Lung (tissue), 12 donors: ENCODE results near the gene LMBR1. TPM values are rescaled to one million over a fixed set of nuclear protein-coding genes. Genes with fewer than 3 reads are reported as not detected.
"Not testable (repeated sequence)": the region's sequence is repeated elsewhere in the genome, so short reads cannot be mapped to it uniquely, and the experiment has no call there.

Experiments
- ATAC-seq: fragments of 200-7000 bp; cut with Tn5 transposase; one replicate; pipeline ENCODE4 v1.9.1; 2020; ENCODE audit warnings: moderate number of reproducible peaks; ENCODE audit not compliant: insufficient read depth, low FRiP score
- DNase-seq, 3 donors: peaks; one replicate each; pipeline ENCODE4 v3.0.0-alpha.2; 2013 to 2017
- H3K27ac ChIP-seq, 2 donors: one replicate each; pipeline ENCODE4 v1.5.1; 2013; ENCODE audit warnings: mild to moderate bottlenecking in 2 of 2, moderate library complexity in 2 of 2, control low read depth in 1 of 2, inconsistent platforms in 1 of 2, low read depth in 1 of 2, low read length in 1 of 2
- H3K27me3 ChIP-seq, 3 donors: one replicate each; pipeline ENCODE4 v1.5.1; 2013; ENCODE audit warnings: low read length in 2 of 3; ENCODE audit not compliant: control insufficient read depth in 3 of 3, insufficient read depth in 3 of 3
- H3K36me3 ChIP-seq, 4 donors: one replicate each; pipeline ENCODE4 v1.5.1; 2013; ENCODE audit warnings: low read length in 4 of 4, mild to moderate bottlenecking in 1 of 4, moderate library complexity in 1 of 4; ENCODE audit not compliant: control insufficient read depth in 4 of 4, insufficient read depth in 4 of 4
- H3K4me1 ChIP-seq, 5 donors: one replicate each; pipeline ENCODE4 v1.5.1; 2013; ENCODE audit warnings: low read length in 5 of 5, mild to moderate bottlenecking in 2 of 5, moderate library complexity in 1 of 5; ENCODE audit not compliant: control insufficient read depth in 5 of 5, insufficient read depth in 5 of 5
- H3K4me3 ChIP-seq: one replicate; pipeline ENCODE4 v1.5.1; 2013; ENCODE audit warnings: mild to moderate bottlenecking, control low read depth, moderate library complexity
- H3K9ac ChIP-seq, 2 donors: one replicate each; pipeline ENCODE4 v1.5.1; 2013; ENCODE audit warnings: low read length in 2 of 2, control low read depth in 1 of 2; ENCODE audit not compliant: insufficient read depth in 1 of 2
- H3K9me3 ChIP-seq, 4 donors: one replicate each; pipeline ENCODE4 v1.5.1; 2013; ENCODE audit warnings: low read length in 3 of 4, mild to moderate bottlenecking in 1 of 4, moderate library complexity in 1 of 4; ENCODE audit not compliant: control insufficient read depth in 4 of 4, insufficient read depth in 3 of 4
- CTCF ChIP-seq: IDR thresholded peaks from 2 replicates; pipeline ENCODE4 v1.5.1; 2012; ENCODE audit warnings: mild to moderate bottlenecking; ENCODE audit errors: control extremely low read depth, extremely low read depth
- WGBS, 2 donors: extraction: QIAGEN DNeasy Blood & Tissue Kit; methylation state at CpG; one replicate each; pipeline ENCODE4 v1.1.7; 2013; 5-methylcytosine and 5-hydroxymethylcytosine counted together
- polyA plus RNA-seq, 2 donors: library from polyadenylated mRNA; stranded (reverse); fragments of 200-250 nt; gene quantifications; one replicate each; pipeline ENCODE4 v1.2.1, GENCODE V29; 2013
- total RNA-seq, 2 donors: library from RNA; depleted of rRNA in 1 of 2; stranded (reverse); fragments of >200 nt in 1 of 2; gene quantifications; one replicate each; pipeline ENCODE4 v1.2.1, GENCODE V29; 2014 to 2021
- donor health status: control.
- donor health status: control.
- donor health status: Bipolar disorder and iron deficiency.
- donor health status: healthy.
- donor health status: DM: yes; HTN: yes; CAD: no.

LMBR1 gene
- total and polyA plus RNA-seq, 4 donors = 9.7 to 119 (median 45.0) TPM

- Histone ChIP-seq H3K4me3 (no peak overlapping the region), H3K27me3 (no peaks in the 10 kb centered on the region), H3K9me3 (peaks cover 0 to 13% (median 5%) of the 10 kb centered on the region in 4 donors), H3K36me3 (peaks cover 0 to 5% (median 1%) of the 10 kb centered on the region in 4 donors), H3K9ac (no peak overlapping the region), H3K27ac (no peak overlapping the region), H3K4me1 (peaks cover 0 to 1% (median 0%) of the 10 kb centered on the region in 5 donors)
- no peak for TF ChIP-seq CTCF
- DNase-seq (no peak), ATAC-seq (no peak)
- WGBS, 2 donors = 92 to 98% methylated on average over 2 of the region's 2 CpGs
These were observed 31.8 kb downstream of the LMBR1 start for GRCh38 chr7:156861212-156861611.

- peaks cover 0 to 13% (median 5%) of the 10 kb centered on the region in 4 donors for H3K9me3 ChIP-seq
- not testable (repeated sequence) for H3K27me3 ChIP-seq, DNase-seq, H3K36me3 ChIP-seq, H3K4me3 ChIP-seq, H3K27ac ChIP-seq, H3K9ac ChIP-seq, ATAC-seq, H3K4me1 ChIP-seq
- 93 to 99% methylated on average over 8 of the region's 8 CpGs for WGBS, 2 donors
These were observed 32.9 kb downstream of the LMBR1 start for GRCh38 chr7:156860099-156860498.

GRCh38 chr7:156858523-156858922, 34.5 kb downstream of the LMBR1 start:
- Histone ChIP-seq H3K27me3 (no peaks in the 10 kb centered on the region), H3K9me3 (peaks cover 4 to 15% (median 7%) of the 10 kb centered on the region in 4 donors), H3K27ac (no peak overlapping the region), H3K4me3 (no peak overlapping the region), H3K4me1 (peaks cover 0 to 1% (median 0%) of the 10 kb centered on the region in 5 donors), H3K9ac (no peak overlapping the region), H3K36me3 (peaks cover 0 to 5% (median 1%) of the 10 kb centered on the region in 4 donors)
- ATAC-seq = no peak
- no peak for TF ChIP-seq CTCF
- no peak for DNase-seq

DNA sequence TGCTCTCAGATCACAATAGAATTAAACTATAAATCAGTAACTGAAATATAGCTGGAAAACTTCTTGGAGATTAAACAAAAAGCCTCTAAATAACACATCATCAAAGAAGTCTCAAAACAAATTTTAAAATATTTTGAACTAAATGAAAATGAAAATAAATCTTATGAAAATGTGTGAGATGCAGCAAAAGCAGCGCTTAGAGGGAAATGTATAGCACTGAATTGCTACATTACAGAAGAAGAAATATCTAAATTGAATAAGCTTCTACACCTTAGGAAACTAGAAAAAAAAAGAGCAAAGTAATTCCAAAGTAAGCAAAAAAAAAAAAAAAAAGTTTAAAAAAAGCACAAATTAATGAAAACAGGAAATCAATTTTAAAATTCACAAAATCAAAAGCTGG, 35.2 kb downstream of the LMBR1 start:
- DNase-seq (no peak), ATAC-seq (no peak)
- Histone ChIP-seq H3K27ac (no peak overlapping the region), H3K27me3 (no peaks in the 10 kb centered on the region), H3K36me3 (peaks cover 0 to 5% (median 1%) of the 10 kb centered on the region in 4 donors), H3K9me3 (peaks cover 4 to 15% (median 7%) of the 10 kb centered on the region in 4 donors), H3K4me1 (peaks cover 0 to 1% (median 0%) of the 10 kb centered on the region in 5 donors), H3K9ac (no peak overlapping the region), H3K4me3 (no peak overlapping the region)
- 97 to 100% methylated on average over 1 of the region's 1 CpG for WGBS, 2 donors
- TF ChIP-seq CTCF = no peak
